GM12878 (cell line): ENCODE data around the gene NGFR.

Experiments used
- MYC ChIP-seq: IDR thresholded peaks from 2 replicates; pipeline ENCODE4 v1.6.1; 2011; ENCODE audit warnings: mild to moderate bottlenecking, low read length, moderate library complexity, inconsistent platforms; ENCODE audit not compliant: insufficient read depth, insufficient replicate concordance, insufficient read length, severe bottlenecking
- POLR2A ChIP-seq: IDR thresholded peaks from 2 replicates; pipeline ENCODE4 v1.6.1; 2011; ENCODE audit warnings: low read depth, mild to moderate bottlenecking, low read length
- TAF1 ChIP-seq: IDR thresholded peaks from 2 replicates; pipeline ENCODE4 v1.6.1; 2011; ENCODE audit warnings: mild to moderate bottlenecking, low read depth, low read length, borderline replicate concordance
- TF ChIP-seq, protein P1 (sequence below): IDR thresholded peaks from 2 replicates; pipeline ENCODE4 v1.6.1; 2011; ENCODE audit warnings: borderline replicate concordance, low read depth, mild to moderate bottlenecking, moderate library complexity, mixed read lengths, low read length; ENCODE audit not compliant: insufficient read depth; ENCODE audit errors: extremely low read length
- TF ChIP-seq, protein P2 (sequence below), 3 experiments: IDR thresholded peaks in 2 of 3; conservative IDR thresholded peaks in 1 of 3; 2 replicates each; pipeline ENCODE4 v1.5.1; 2011; ENCODE audit warnings: low read depth in 3 of 3, low read length in 3 of 3, mild to moderate bottlenecking in 3 of 3, control low read depth in 2 of 3, moderate library complexity in 2 of 3, inconsistent platforms in 1 of 3, mixed read lengths in 1 of 3; ENCODE audit not compliant: control insufficient read depth in 2 of 3, insufficient read depth in 1 of 3; ENCODE audit errors: extremely low read depth in 1 of 3

DNA sequence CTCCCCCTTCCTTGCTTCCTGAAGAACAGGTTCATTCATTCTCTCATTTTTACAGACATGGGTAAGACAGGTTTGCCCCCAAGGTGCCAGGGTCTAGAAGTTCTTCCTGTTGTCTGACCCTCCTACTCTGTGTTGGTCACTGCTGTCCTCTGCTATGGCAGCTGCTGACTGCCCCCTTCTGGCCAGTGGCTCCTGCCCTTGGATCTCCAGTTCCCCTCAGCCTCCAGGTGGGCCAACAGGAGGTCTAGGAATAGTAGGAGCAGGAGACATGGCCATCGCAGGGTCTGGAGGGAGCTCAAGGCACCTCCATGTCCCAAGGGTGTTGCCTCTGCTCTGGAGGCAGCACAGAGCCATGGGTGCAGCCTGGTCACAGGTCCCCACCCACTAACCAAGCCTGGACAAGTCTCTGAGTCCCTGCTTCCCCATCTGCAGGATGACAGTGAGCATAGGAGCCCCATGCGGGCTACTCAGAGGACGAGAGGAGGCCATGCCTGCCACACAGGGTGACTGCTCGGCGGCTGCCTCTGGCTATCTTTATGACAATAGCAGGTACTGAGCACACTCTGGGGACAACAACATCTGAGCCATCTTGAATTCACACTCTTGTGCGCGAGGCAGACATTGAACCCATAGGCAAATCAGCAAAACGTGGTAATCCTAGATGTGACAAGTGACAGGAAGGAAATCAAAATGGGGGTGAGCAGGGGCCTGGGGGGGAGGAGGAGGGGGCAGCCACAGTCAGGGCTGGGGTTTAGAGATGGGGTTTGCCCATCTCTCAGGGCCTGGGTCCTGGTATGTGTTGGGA, 53.6 kb downstream of the NGFR start:
- TF ChIP-seq POLR2A, result no peak
- TF ChIP-seq, protein P1, sequence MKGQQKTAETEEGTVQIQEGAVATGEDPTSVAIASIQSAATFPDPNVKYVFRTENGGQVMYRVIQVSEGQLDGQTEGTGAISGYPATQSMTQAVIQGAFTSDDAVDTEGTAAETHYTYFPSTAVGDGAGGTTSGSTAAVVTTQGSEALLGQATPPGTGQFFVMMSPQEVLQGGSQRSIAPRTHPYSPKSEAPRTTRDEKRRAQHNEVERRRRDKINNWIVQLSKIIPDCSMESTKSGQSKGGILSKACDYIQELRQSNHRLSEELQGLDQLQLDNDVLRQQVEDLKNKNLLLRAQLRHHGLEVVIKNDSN, result no peak
- TF ChIP-seq, protein P2, sequence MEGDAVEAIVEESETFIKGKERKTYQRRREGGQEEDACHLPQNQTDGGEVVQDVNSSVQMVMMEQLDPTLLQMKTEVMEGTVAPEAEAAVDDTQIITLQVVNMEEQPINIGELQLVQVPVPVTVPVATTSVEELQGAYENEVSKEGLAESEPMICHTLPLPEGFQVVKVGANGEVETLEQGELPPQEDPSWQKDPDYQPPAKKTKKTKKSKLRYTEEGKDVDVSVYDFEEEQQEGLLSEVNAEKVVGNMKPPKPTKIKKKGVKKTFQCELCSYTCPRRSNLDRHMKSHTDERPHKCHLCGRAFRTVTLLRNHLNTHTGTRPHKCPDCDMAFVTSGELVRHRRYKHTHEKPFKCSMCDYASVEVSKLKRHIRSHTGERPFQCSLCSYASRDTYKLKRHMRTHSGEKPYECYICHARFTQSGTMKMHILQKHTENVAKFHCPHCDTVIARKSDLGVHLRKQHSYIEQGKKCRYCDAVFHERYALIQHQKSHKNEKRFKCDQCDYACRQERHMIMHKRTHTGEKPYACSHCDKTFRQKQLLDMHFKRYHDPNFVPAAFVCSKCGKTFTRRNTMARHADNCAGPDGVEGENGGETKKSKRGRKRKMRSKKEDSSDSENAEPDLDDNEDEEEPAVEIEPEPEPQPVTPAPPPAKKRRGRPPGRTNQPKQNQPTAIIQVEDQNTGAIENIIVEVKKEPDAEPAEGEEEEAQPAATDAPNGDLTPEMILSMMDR (IDR thresholded peaks at IDR 0.05 in 2 of 3, conservative IDR thresholded peaks at IDR 0.05 in 1 of 3; ENCODE audit: control insufficient read depth in 2 of 3, extremely low read depth in 1 of 3, insufficient read depth in 1 of 3, low read depth in 3 of 3, low read length in 3 of 3), result peak; percentile 44 to 57 (median 50); a peak in 4 of 6 replicates
- TF ChIP-seq TAF1, result no peak
- no peak for TF ChIP-seq MYC
